ENCODE measurements around the gene NT5C1A.

NT5C1A gene

GRCh38 chr1:39633422-39633821 lies 38.5 kb downstream of the NT5C1A start:
- DNase-seq: no peak

- no peak for DNase-seq
These were observed 39.1 kb downstream of the NT5C1A start for GRCh38 chr1:39632682-39633417.

DNA sequence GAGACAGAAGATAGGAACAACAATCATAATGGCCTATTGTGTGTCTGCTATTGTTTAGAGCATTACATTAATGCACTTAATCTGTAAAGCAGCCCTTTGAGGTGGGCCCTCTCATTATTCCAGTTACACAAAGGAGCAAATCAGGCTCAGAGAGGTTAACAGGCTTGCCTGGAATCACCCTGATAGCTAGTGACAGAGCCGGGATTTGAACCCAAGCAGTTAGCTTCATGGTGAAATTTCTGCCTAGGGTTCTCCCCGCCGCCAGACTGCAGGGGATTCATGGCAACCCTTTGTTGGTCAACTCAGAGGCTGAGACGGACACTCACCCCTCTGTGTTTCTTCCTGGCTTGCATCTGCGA lies 39.6 kb downstream of the NT5C1A start:
- DNase-seq: no peak

GRCh38 chr1:39631361-39632322 lies 40.3 kb downstream of the NT5C1A start:
- no peak for DNase-seq

DNA sequence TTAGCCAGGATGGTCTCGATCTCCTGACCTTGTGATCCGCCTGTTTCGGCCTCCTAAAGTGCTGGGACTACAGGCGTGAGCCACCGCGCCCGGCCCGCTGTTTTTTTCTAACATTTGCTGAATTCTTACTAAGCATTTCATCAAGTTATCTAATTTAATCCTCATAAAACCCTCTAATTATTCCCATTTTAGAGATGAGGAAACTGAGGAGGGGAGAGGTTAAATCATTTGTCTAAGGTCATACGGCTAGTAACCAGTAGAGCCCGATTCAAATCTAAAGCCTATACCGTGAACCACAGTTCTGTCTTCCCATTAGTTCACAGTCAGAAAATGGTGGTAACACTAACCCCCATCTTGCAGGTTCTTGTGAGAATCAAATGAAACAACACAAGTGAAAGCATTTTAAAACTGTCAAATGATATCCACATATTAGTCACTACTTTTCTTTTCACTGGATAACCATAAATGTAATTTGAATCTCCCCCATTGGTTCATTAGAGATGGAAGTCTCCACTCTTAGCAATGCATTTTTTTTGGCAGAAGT lies 43.0 kb downstream of the NT5C1A start:
- no peak for DNase-seq

DNA sequence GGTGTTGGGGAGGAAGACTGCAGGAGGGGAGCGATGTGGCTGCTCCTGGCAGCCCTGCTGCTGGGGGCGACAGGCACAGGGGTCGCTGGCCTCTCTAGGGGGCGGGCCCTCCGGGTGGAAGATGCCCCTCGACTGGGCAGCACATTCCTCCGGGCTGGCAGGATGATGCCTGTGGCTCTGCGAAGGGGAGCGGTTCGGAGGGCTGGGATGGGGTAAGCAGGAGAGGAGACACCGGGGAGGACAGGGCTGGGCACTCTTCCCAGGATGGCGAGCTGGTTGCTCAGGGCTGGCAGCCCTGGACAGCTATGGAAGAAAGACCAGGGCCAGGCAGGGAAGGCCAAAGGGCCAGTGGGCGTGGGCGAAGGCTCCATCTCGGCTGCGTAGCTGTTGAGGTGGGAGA lies 45.3 kb downstream of the NT5C1A start:
- DNase-seq: no peak

- no peak for DNase-seq
These were observed 46.2 kb downstream of the NT5C1A start for GRCh38 chr1:39625462-39626273.

DNA sequence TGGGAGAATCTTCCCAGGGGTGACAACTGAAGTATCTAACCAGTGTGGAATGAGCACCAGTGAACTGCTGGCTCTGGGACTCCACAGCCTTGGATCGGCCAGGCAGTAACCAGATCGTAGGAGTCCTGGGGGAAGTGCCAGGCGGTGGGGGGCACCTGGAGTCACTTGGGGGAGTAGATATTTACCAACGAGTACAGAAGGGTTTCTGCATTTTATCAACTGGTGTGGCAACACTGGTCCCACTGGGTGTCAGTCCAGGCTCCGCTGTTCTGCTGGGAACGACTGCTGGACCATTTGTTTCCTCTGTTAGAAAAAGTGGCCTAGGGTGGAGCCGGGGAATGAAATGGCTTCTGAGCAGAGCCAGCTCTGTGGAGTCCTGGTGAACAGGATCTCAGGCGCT lies 46.9 kb downstream of the NT5C1A start:
- DNase-seq: no peak

DNA sequence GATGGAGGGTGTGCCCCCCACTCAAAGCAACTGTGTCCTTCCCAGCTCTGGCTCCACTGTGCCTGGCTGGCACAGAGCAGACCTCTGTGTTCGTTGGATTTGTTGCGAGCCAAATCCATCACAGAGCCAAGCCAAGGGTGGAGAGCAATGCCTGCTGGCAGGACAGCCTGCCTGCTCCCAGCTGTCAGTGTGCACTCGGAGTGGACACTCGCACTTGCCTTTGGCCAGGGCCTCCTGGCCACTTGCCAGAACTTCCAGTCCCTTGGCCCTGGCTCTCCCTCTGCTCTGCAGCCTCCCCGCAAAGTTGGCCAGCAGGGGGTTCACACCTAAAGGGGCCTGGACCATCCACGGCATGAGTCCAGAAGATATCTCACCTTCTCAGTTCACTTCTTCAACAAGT lies 48.9 kb downstream of the NT5C1A start:
- DNase-seq: no peak

DNA sequence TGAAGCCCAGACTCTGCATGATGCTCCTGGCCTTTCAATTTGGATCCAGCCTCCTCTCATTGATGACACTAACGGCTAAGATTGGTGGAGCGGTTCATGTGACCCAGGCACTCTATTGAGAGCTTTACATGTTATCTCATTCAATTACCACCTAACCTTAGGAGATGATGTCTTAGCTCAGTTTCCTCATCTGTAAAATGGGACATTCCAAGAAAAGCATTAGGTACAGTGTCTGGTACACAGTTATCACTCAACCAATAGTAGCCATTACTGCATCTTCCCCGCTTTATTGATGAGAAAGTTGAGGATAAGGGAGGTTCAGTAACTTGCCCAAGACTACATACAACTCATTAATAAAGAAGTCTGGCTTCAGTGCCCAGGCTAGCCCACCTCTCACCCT lies 49.5 kb downstream of the NT5C1A start:
- no peak for DNase-seq

DNA sequence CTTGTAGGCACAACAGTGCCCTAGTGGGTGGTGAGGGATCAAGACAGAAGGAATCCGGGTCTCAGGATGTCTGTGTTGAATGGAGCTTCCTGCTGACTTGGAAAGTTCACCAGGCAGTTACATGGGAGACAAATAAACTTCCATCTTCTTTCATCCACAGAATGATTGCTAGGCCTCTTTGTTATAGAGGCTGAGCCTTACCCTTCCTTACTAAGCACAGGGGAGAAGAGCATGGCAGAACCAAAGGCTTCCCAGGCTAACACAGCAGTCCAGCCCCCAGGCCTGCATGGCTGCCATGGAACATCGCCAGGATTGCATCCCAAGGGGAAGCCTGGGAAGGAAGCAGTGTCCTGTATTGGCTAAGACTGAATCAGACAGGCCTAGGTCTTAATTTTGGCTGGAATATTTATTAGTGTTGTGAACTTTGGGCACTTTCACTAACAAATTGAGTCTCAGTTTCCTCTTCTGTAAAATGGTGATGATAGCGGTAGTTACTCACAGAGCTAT lies 51.2 kb downstream of the NT5C1A start:
- DNase-seq: no peak

GRCh38 chr1:39617488-39618049 lies 54.3 kb downstream of the NT5C1A start:
- no peak for DNase-seq

GRCh38 chr1:39615086-39615673 lies 56.7 kb downstream of the NT5C1A start:
- DNase-seq: no peak

GRCh38 chr1:39614488-39614887 lies 57.4 kb downstream of the NT5C1A start:
- DNase-seq: no peak

GRCh38 chr1:39613250-39613649 lies 58.7 kb downstream of the NT5C1A start:
- no peak for DNase-seq

GRCh38 chr1:39609618-39610331 lies 62.1 kb downstream of the NT5C1A start:
- DNase-seq: peak; percentile 33
